H4 (cell line): ENCODE measurements around the gene CDH4. TPM values are rescaled to one million over a fixed set of nuclear protein-coding genes. Genes with fewer than 3 reads are reported as not detected.

ENCODE experiments used
- DNase-seq: peaks from one replicate; pipeline ENCODE4 v3.0.0-alpha.2; 2015; ENCODE audit warnings: low spot score
- total RNA-seq: library from RNA; depleted of rRNA; stranded (reverse); fragments of >200 nt; shearing (Covaris generic); gene quantifications from 2 replicates; pipeline ENCODE4 v1.2.3, GENCODE V29; 2014

CDH4 gene
- total RNA-seq, 1 experiment from 2014 or later = 0.14 TPM

GRCh38 chr20:61556673-61557072, 304.6 kb downstream of the CDH4 start:
- no peak for DNase-seq

DNA sequence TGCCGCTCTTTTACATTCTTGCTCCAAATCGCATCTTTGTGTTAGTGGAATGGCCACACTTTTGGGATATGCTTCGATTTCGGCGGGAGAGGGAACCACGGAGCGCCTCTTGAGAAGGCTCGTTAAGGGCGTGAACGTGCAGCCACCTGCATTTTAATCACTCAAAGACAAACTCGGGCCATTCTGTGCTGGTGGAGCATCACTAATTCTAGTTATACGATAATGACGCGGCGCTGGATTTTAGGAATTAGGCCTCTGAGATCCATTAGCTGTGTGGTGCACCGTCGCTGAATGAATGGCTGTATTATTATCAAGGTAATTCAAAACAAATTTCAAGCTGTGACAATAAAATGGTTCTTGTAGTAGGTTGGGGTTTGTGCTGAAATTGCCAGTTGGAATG, 305.6 kb downstream of the CDH4 start:
- DNase-seq = no peak

GRCh38 chr20:61558726-61559125, 306.7 kb downstream of the CDH4 start:
- no peak for DNase-seq

GRCh38 chr20:61559706-61560315, 307.8 kb downstream of the CDH4 start:
- DNase-seq = no peak

GRCh38 chr20:61560361-61560853, 308.3 kb downstream of the CDH4 start:
- peak; percentile 16 for DNase-seq

- DNase-seq = no peak
Observed at GRCh38 chr20:61561111-61561830, 309.2 kb downstream of the CDH4 start.

GRCh38 chr20:61562491-61562890, 310.4 kb downstream of the CDH4 start:
- DNase-seq = no peak

GRCh38 chr20:61562897-61563504, 310.9 kb downstream of the CDH4 start:
- DNase-seq = no peak

- DNase-seq = no peak
Observed at GRCh38 chr20:61564628-61565027, 312.6 kb downstream of the CDH4 start.

DNA sequence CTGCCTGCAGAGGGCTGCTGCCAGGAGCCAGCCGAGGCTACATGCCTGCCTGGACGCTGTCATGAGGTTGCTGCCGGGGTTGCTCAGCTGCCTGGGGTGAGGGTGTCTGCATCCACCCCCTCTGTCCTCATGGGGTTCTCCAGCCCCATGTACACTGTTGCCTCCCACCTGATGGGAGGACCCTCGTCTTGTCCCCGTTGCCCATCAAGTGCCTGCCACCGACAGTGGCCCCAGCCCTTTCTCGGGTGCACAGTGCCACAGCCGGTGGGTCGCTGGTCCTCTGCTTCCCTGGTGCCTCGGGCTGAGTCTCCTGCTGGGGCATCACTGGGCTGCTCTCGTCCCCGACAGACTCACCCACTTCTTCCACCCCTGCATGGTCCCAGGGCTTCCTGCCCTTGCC, 313.7 kb downstream of the CDH4 start:
- DNase-seq = no peak

DNA sequence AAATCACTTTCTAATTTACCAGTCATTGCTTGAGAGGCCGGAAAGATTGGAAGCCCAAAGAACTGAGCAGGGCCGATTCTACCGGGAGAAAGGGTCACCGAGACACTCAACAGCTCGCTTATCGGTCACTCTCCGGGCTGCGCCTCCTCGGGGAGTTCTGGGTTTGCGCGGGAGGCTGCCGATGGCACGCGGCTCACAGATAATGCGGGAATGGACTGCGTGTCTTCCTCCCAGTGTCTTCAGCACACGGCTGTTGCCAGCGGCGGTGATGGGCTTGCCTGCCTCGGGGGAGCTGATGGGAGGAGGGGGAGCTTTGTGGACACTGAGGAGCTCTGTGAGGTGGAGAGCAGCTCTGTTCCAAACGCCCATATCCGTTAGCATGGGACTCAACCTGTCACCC, 314.6 kb downstream of the CDH4 start:
- no peak for DNase-seq

DNA sequence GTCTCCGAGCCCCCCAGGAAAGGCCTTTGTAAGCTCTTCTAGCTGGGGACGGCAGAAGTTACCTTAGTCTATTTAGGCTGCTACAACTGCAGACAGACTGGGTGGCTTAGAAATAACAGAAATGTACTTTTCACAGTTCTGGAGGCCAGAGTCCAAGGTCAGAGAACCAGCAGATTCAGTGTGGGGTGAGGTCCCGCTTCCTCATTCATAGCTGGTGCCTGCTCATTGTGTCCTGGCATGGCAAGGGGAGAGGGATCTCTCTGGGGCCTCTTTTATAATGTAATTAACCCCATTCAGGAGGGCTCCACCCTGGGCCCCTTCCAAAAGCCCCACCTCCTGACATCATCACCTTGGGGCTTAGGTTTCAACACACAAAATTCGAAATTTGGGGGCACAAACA, 315.1 kb downstream of the CDH4 start:
- no peak for DNase-seq

- no peak for DNase-seq
Observed at GRCh38 chr20:61569825-61570224, 317.8 kb downstream of the CDH4 start.

GRCh38 chr20:61570646-61571195, 318.7 kb downstream of the CDH4 start:
- no peak for DNase-seq

- no peak for DNase-seq
Observed at GRCh38 chr20:61571221-61571620, 319.2 kb downstream of the CDH4 start.

GRCh38 chr20:61571916-61572711, 320.1 kb downstream of the CDH4 start:
- DNase-seq = no peak

DNA sequence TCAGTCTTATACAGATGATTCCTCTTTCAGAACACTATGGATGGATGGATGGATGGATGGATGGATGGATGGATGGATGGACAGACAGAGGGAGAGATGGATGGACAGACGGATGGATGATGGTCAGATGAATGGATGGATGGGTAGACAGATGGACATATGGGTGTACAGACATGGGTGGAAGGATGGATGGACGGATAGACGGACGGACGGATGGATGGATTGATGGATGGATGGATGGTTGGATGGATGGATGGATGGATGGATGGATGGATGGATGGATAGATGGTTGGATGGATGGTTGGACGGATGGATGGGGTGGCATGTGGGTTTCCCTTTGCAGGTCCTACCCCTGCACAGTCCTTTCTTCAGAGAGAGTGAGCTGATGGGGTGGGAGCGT, 320.7 kb downstream of the CDH4 start:
- DNase-seq = no peak

DNA sequence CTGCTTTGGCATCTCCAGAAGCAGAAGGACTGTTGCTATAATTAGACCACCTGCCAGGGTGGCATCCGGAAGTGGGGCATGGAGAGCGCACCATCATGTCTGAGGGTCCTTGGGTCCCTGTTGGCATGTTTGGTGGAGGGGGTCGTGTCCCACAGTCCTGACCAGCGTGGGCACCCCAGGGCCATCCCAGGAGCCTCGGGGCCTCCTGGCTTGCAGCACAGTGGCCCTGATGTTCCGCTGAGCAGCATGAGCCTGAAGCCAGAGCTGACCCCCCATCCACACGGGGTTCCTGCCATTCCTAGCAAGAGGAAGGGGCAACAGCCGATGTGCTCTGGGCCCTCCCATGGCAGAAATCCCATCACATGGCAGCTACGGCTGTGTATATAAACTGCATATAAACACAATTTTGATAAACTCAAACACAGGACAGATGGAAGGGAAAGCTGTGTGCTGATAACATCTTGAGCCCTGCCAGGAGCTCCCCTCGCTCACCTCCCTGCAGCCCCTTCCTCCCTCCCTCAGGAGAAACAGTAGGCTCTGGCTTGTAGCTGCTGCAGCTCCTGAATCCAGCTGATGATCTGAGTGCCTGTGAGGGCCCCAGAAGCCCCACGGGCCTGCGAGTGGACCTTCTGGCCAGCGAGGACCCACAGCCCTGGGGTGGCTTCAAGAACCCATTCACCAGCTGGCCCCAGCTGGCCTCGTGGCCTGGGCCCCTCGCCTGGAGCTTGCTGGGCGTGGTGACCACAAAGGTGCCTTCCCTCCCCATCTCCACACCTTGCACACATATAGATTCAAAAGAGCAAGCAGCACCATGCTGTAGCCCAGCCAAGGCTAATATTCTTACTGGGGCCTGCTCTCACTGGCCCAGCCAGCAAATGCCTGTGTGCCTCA, 321.6 kb downstream of the CDH4 start:
- no peak for DNase-seq

DNA sequence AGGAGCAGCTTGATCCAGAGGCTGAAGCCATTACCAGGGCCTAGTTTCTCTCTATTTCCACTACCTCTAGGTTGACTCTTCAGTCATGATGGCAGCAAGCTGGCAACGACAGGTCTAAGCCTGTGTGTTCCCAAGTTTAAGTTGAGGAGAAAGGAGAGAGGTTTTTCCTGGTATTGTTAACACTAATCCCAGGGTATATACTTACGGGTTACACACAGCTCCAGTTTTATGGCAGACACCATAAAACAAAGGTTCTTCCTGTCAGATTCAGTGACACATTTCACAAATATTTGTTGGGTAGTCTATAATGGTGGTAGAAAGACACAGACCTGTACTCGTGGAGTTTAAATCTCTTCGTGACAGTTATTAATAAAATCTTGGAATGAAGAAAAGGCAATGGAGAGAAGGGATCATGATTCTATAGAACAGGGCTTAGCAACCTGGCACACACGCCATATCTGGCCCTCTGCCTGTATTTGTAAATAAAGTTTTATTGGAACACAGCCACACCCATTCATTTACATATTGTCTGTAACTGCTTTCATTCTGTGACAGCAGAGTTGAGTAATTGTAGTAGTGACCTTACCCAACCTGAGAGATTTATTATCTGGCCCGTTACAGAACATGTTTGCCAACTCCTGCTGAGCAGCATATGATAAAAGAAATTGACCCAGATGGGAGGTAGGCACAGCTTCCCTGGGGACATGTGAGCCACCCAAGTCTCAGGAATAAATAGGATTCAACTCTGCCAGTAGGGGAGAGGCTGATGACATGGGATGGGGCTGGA, 323.3 kb downstream of the CDH4 start:
- no peak for DNase-seq

DNA sequence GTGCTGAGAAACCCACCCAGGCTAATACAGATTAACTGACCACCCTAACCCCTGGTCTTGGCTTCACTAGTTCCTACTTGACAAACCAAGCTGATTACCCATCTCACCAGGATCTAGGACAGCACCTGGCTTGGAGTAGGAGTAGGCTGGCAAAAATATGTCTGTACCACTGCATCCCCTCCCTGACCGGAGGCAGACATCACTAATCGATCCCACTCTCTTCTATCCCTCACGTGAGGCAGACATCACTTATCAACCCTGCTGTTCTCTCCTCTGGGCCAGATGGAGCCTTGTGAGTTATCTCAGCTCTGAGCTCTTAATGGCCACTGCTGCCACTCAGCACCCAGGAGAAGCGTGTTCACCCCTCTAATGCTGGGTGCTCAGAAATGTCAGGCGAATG, 324.3 kb downstream of the CDH4 start:
- no peak for DNase-seq
